HepG2 (cell line): ENCODE data around the gene CMTM8. TPM values are rescaled to one million over a fixed set of nuclear protein-coding genes. Genes with fewer than 3 reads are reported as not detected.

ENCODE experiments used
- BORCS8-MEF2B ChIP-seq: sonication (generic); formaldehyde crosslinking; IDR thresholded peaks from 2 replicates; pipeline ENCODE4 v1.8.0; 2022; ENCODE audit warnings: mild to moderate bottlenecking, missing genetic modification reagents
- CEBPB ChIP-seq: IDR thresholded peaks from 2 replicates; pipeline ENCODE4 v1.6.1; 2011; ENCODE audit warnings: low read depth, low read length, improper control_type of control experiment, borderline replicate concordance
- CHD2 ChIP-seq: IDR thresholded peaks from 2 replicates; pipeline ENCODE4 v1.6.1; 2011; ENCODE audit warnings: low read depth, low read length, improper control_type of control experiment
- HNF4A ChIP-seq: sonication (generic); formaldehyde crosslinking; IDR thresholded peaks from 2 replicates; pipeline ENCODE4 v1.4.0; 2020; ENCODE audit warnings: missing genetic modification reagents
- MAFK ChIP-seq, 2 experiments: IDR thresholded peaks in 1 of 2; conservative IDR thresholded peaks in 1 of 2; 2 replicates each; pipeline ENCODE4 v1.6.1; 2011; ENCODE audit warnings: improper control_type of control experiment in 2 of 2, low read length in 2 of 2
- REXO4 ChIP-seq: sonication (generic); formaldehyde crosslinking; IDR thresholded peaks from 2 replicates; pipeline ENCODE4 v1.8.0; 2022; ENCODE audit warnings: missing genetic modification reagents, mild to moderate bottlenecking, borderline replicate concordance
- SMC3 ChIP-seq: IDR thresholded peaks from 2 replicates; pipeline ENCODE4 v1.6.1; 2011; ENCODE audit warnings: low read length, improper control_type of control experiment
- SP2 ChIP-seq: sonication (generic); formaldehyde crosslinking; IDR thresholded peaks from 2 replicates; pipeline ENCODE4 v1.5.1; 2020; ENCODE audit warnings: mild to moderate bottlenecking, missing genetic modification reagents
- SP4 ChIP-seq: sonication (generic); formaldehyde crosslinking; IDR thresholded peaks from 2 replicates; pipeline ENCODE4 v1.8.1; 2023; ENCODE audit warnings: mild to moderate bottlenecking, missing genetic modification reagents
- ZKSCAN1 ChIP-seq: fragments of 150-350 bp; IDR thresholded peaks from 2 replicates; pipeline ENCODE4 v1.6.1; 2014; ENCODE audit warnings: low read length
- ZMYM4 ChIP-seq: sonication (generic); formaldehyde crosslinking; IDR thresholded peaks from 2 replicates; pipeline ENCODE4 v1.8.1; 2023; ENCODE audit warnings: mild to moderate bottlenecking, missing genetic modification reagents
- ZNF138 ChIP-seq: sonication (generic); formaldehyde crosslinking; IDR thresholded peaks from 2 replicates; pipeline ENCODE4 v1.5.0; 2020; ENCODE audit warnings: mild to moderate bottlenecking, low read depth, missing genetic modification reagents
- ZNF180 ChIP-seq: sonication (generic); formaldehyde crosslinking; IDR thresholded peaks from 2 replicates; pipeline ENCODE4 v1.4.0; 2020; ENCODE audit warnings: low read depth, missing genetic modification reagents, borderline replicate concordance
- ZNF20 ChIP-seq: sonication (generic); formaldehyde crosslinking; IDR thresholded peaks from 2 replicates; pipeline ENCODE4 v1.4.0; 2020; ENCODE audit warnings: mild to moderate bottlenecking, moderate library complexity, missing genetic modification reagents
- ZNF253 ChIP-seq: sonication (generic); formaldehyde crosslinking; IDR thresholded peaks from 2 replicates; pipeline ENCODE4 v1.8.0; 2022; ENCODE audit warnings: mild to moderate bottlenecking, missing genetic modification reagents, borderline replicate concordance
- ZNF335 ChIP-seq: sonication (generic); formaldehyde crosslinking; IDR thresholded peaks from 2 replicates; pipeline ENCODE4 v1.4.0; 2020; ENCODE audit warnings: missing genetic modification reagents
- ZNF44 ChIP-seq: sonication (generic); formaldehyde crosslinking; IDR thresholded peaks from 2 replicates; pipeline ENCODE4 v1.5.1; 2020; ENCODE audit warnings: mild to moderate bottlenecking, missing genetic modification reagents
- ZNF598 ChIP-seq: sonication (generic); formaldehyde crosslinking; IDR thresholded peaks from 2 replicates; pipeline ENCODE4 v1.5.1; 2020; ENCODE audit warnings: mild to moderate bottlenecking, missing genetic modification reagents, borderline replicate concordance
- ZNF646 ChIP-seq: sonication (generic); formaldehyde crosslinking; IDR thresholded peaks from 2 replicates; pipeline ENCODE4 v1.9.0; 2021; ENCODE audit warnings: mild to moderate bottlenecking, missing genetic modification reagents
- ZNF737 ChIP-seq: sonication (generic); formaldehyde crosslinking; IDR thresholded peaks from 2 replicates; pipeline ENCODE4 v1.5.0; 2020; ENCODE audit warnings: missing genetic modification reagents, mild to moderate bottlenecking, borderline replicate concordance
- polyA plus RNA-seq, 8 experiments: library from polyadenylated mRNA; depleted of rRNA in 3 of 8; stranded (reverse) in 7 of 8; unstranded in 1 of 8; fragments of >200 nt; fragmentation: Illumina TruSeq in 4 of 8; extraction: Trizol in 4 of 8; gene quantifications; 2 replicates each; pipeline versions ENCODE4 v1.2.1 to v1.2.3, GENCODE V29; 2011 to 2016; ENCODE audit warnings: low read depth in 4 of 8, missing spikeins in 1 of 8, mixed read lengths in 1 of 8; ENCODE audit not compliant: insufficient read depth in 1 of 8
- total RNA-seq, 5 experiments: library from RNA; depleted of rRNA; stranded (reverse); fragments of >200 nt; fragmentation: Illumina TruSeq; extraction: Trizol; gene quantifications; 2 replicates each; pipeline ENCODE4 v1.2.3, GENCODE V29; 2016; ENCODE audit warnings: low read depth in 1 of 5
- TF ChIP-seq, protein P1 (sequence below): sonication (generic); formaldehyde crosslinking; IDR thresholded peaks from 2 replicates; pipeline ENCODE4 v1.4.0; 2020; ENCODE audit warnings: mild to moderate bottlenecking, low read depth, missing genetic modification reagents
- TF ChIP-seq, protein P2 (sequence below): sonication (generic); formaldehyde crosslinking; IDR thresholded peaks from 2 replicates; pipeline ENCODE4 v1.9.0; 2021; ENCODE audit warnings: missing genetic modification reagents, mild to moderate bottlenecking, borderline replicate concordance

The CMTM8 gene
- total and polyA plus RNA-seq, 2 of the 13 experiments (the other 11 are each of a cell fraction or from before 2014, with no cell fraction given): 8.9 to 15.8 TPM

DNA sequence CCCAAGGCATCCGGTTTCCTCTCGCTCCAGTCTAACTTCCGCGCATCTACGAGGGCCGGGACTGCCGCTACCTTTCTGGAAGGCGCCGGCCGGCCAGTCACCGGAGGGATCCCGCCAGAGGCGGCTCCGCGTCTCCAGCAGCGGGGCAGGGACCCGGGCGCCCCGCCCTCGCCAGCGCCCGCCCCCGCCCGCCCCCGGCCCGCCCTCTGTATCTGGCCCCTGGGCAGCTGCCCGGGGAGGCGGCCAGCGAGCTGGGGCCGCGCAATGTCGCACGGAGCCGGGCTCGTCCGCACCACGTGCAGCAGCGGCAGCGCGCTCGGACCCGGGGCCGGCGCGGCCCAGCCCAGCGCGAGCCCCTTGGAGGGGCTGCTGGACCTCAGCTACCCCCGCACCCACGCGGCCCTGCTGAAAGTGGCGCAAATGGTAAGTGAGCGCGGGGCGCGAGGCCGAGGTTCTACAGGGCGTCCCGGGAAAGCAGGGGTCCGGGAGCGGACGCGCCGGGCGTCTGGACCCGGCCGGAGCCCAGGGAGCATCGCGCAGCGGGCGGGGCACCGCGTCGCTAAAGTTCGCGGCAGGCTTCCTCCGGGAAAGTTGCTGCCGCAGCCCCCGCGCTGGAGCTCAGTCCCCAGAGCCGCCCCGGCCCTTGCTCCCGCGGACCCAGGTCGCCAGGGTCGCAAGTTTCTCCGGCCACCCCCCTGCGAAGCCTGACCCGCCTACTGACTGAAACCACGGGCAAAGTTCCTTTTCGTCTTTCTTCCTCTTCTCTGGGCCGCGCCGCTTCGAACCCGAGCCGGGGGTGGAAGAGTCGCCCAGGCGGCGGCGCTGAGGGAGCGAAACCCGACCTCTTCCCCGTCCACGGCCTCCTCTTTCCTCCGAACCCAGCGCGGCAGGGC is 153.4 kb downstream of the CMTM8 start, which contains the start of gene CMTM7 (continued):
- TF ChIP-seq ZNF646 (CRISPR knock-in tag) (no peak), CEBPB (no peak), SP4 (CRISPR knock-in tag) (no peak), CHD2 (no peak), ZNF598 (CRISPR knock-in tag) (peak; percentile 78; the same call in 1 of the 2 replicates), ZNF20 (CRISPR knock-in tag) (no peak), HNF4A (CRISPR knock-in tag) (peak; percentile 50), ZKSCAN1 (no peak), ZMYM4 (peak; percentile 39), SMC3 (no peak), ZNF138 (CRISPR knock-in tag) (0 out of 2 replicates have a peak, but pooled peaks have one; percentile 27), REXO4 (CRISPR knock-in tag) (no peak), ZNF180 (CRISPR knock-in tag) (no peak), ZNF44 (CRISPR knock-in tag) (no peak; the same call in 1 of the 2 replicates), ZNF335 (no peak), BORCS8-MEF2B (peak; percentile 61), ZNF253 (CRISPR knock-in tag) (no peak), MAFK (conservative IDR thresholded peaks at IDR 0.05 in 1 of 2, IDR thresholded peaks at IDR 0.05 in 1 of 2; ENCODE audit: low read length in 2 of 2) (no peak), ZNF737 (CRISPR knock-in tag) (no peak), SP2 (no peak)
- TF ChIP-seq, protein P1, sequence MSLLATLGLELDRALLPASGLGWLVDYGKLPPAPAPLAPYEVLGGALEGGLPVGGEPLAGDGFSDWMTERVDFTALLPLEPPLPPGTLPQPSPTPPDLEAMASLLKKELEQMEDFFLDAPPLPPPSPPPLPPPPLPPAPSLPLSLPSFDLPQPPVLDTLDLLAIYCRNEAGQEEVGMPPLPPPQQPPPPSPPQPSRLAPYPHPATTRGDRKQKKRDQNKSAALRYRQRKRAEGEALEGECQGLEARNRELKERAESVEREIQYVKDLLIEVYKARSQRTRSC (CRISPR knock-in tag): no peak
- TF ChIP-seq, protein P2, sequence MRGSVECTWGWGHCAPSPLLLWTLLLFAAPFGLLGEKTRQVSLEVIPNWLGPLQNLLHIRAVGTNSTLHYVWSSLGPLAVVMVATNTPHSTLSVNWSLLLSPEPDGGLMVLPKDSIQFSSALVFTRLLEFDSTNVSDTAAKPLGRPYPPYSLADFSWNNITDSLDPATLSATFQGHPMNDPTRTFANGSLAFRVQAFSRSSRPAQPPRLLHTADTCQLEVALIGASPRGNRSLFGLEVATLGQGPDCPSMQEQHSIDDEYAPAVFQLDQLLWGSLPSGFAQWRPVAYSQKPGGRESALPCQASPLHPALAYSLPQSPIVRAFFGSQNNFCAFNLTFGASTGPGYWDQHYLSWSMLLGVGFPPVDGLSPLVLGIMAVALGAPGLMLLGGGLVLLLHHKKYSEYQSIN (CRISPR knock-in tag): no peak
